ENCODE measurements around the gene ABCA1.

Gene ABCA1

GRCh38 chr9:104841601-104842141, 86.3 kb downstream of the ABCA1 start:
- no peak for DNase-seq (ENCODE audit: low read depth in 2 of 2)

- no peak for DNase-seq (ENCODE audit: low read depth in 2 of 2)
Observed at GRCh38 chr9:104838958-104839357, 89.0 kb downstream of the ABCA1 start.

GRCh38 chr9:104836767-104837166, 91.2 kb downstream of the ABCA1 start:
- no peak for DNase-seq (ENCODE audit: low read depth in 2 of 2)

- DNase-seq (ENCODE audit: low read depth in 2 of 2): no peak
Observed at GRCh38 chr9:104836235-104836634, 91.7 kb downstream of the ABCA1 start.

GRCh38 chr9:104835161-104835560, 92.8 kb downstream of the ABCA1 start:
- no peak for DNase-seq (ENCODE audit: low read depth in 2 of 2)

GRCh38 chr9:104833696-104834095, 94.3 kb downstream of the ABCA1 start:
- no peak for DNase-seq (ENCODE audit: low read depth in 2 of 2)

GRCh38 chr9:104831681-104832080, 96.3 kb downstream of the ABCA1 start:
- no peak for DNase-seq (ENCODE audit: low read depth in 2 of 2)

GRCh38 chr9:104826911-104827310, 101.0 kb downstream of the ABCA1 start:
- DNase-seq (ENCODE audit: low read depth in 2 of 2): no peak

GRCh38 chr9:104826079-104826775, 101.7 kb downstream of the ABCA1 start:
- no peak for DNase-seq (ENCODE audit: low read depth in 2 of 2)

GRCh38 chr9:104820336-104820735, 107.6 kb downstream of the ABCA1 start:
- no peak for DNase-seq (ENCODE audit: low read depth in 2 of 2)

GRCh38 chr9:104819033-104819432, 108.9 kb downstream of the ABCA1 start:
- DNase-seq (ENCODE audit: low read depth in 2 of 2): no peak

GRCh38 chr9:104817437-104817836, 110.5 kb downstream of the ABCA1 start:
- no peak for DNase-seq (ENCODE audit: low read depth in 2 of 2)

- no peak for DNase-seq (ENCODE audit: low read depth in 2 of 2)
Observed at GRCh38 chr9:104815851-104816565, 111.9 kb downstream of the ABCA1 start.

- no peak for DNase-seq (ENCODE audit: low read depth in 2 of 2)
Observed at GRCh38 chr9:104810421-104811339, 117.3 kb downstream of the ABCA1 start.

GRCh38 chr9:104808035-104808614, 119.8 kb downstream of the ABCA1 start:
- DNase-seq (ENCODE audit: low read depth in 2 of 2): no peak

- no peak for DNase-seq (ENCODE audit: low read depth in 2 of 2)
Observed at GRCh38 chr9:104805441-104805840, 122.5 kb downstream of the ABCA1 start.

GRCh38 chr9:104802906-104803305, 125.0 kb downstream of the ABCA1 start:
- no peak for DNase-seq (ENCODE audit: low read depth in 2 of 2)

GRCh38 chr9:104802110-104802509, 125.8 kb downstream of the ABCA1 start:
- no peak for DNase-seq (ENCODE audit: low read depth in 2 of 2)

GRCh38 chr9:104800068-104800785, 127.7 kb downstream of the ABCA1 start:
- DNase-seq (ENCODE audit: low read depth in 2 of 2): no peak

GRCh38 chr9:104798209-104798995, 129.6 kb downstream of the ABCA1 start:
- DNase-seq (ENCODE audit: low read depth in 2 of 2): no peak

Data from stimulated activated CD8-positive, alpha-beta memory T cell treated with anti-CD3 and anti-CD28 coated beads, Interleukin-2, amount 100 ng/mL, for 1 hour (primary cell).